PFSK-1 (cell line): ENCODE measurements around the gene NAA20.

Source experiments
- FOXP2 ChIP-seq: optimal IDR thresholded peaks from 2 replicates; pipeline ENCODE3; 2011; ENCODE audit warnings: borderline replicate concordance, control low read depth, inconsistent platforms; ENCODE audit not compliant: insufficient read depth; ENCODE audit errors: extremely low read length, extremely low read depth
- POLR2AphosphoS5 ChIP-seq: IDR thresholded peaks from 2 replicates; pipeline ENCODE4 v1.6.1; 2012; ENCODE audit warnings: low read depth, mild to moderate bottlenecking, control low read depth, low read length, moderate library complexity
- SIN3A ChIP-seq: IDR thresholded peaks from 2 replicates; pipeline ENCODE4 v1.6.1; 2012; ENCODE audit warnings: mild to moderate bottlenecking, low read length, moderate library complexity, borderline replicate concordance; ENCODE audit not compliant: insufficient read depth
- TAF1 ChIP-seq: IDR thresholded peaks from 2 replicates; pipeline ENCODE4 v1.6.1; 2012; ENCODE audit warnings: low read length, control low read depth, borderline replicate concordance; ENCODE audit not compliant: insufficient read depth
- TF ChIP-seq, protein P1 (sequence below), 2 experiments: IDR thresholded peaks; 2 replicates each; pipeline versions ENCODE4 v1.6.1 to v1.8.0; 2011 to 2012; ENCODE audit warnings: low read depth in 2 of 2, low read length in 2 of 2, control low read depth in 1 of 2, inconsistent platforms in 1 of 2, mild to moderate bottlenecking in 1 of 2, moderate library complexity in 1 of 2; ENCODE audit not compliant: insufficient read depth in 1 of 2

DNA sequence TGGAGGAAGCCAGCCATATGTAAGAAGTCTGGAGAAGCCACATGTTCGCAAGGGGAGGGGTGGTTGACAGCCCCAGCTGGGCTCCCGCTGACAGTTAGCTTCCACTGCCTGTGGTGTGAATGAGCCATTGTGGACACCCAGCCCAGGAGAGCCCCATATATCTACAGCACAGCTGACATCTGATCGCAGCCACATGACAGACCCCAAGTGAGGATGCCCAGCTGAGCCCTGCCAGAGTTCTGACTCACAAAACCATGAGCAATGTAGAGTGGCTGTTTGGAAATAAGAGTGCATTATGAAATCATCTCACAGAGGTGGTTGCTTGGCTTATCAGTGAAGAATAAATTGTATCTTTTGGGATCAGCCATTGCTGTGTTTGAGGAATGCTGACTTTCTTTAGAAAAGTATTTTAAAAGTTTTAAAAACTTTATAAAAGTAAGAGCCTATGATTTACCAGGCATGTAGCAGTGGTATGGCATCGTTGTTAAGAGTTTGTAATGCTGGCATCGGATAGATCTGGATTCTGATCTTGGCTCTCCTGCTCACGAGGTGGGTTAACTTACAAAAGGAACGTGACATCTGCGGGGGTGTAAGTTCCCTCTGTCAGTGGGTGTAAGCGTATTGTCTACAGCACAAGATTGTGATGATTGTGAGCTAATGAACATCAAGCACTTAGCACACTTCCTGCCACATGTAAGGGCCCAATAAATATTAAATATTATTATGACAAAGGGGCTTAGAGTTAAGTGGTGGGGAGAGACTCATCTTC lies 59.3 kb downstream of the NAA20 start:
- no peak for TF ChIP-seq POLR2AphosphoS5
- no peak for TF ChIP-seq SIN3A
- TF ChIP-seq, protein P1, sequence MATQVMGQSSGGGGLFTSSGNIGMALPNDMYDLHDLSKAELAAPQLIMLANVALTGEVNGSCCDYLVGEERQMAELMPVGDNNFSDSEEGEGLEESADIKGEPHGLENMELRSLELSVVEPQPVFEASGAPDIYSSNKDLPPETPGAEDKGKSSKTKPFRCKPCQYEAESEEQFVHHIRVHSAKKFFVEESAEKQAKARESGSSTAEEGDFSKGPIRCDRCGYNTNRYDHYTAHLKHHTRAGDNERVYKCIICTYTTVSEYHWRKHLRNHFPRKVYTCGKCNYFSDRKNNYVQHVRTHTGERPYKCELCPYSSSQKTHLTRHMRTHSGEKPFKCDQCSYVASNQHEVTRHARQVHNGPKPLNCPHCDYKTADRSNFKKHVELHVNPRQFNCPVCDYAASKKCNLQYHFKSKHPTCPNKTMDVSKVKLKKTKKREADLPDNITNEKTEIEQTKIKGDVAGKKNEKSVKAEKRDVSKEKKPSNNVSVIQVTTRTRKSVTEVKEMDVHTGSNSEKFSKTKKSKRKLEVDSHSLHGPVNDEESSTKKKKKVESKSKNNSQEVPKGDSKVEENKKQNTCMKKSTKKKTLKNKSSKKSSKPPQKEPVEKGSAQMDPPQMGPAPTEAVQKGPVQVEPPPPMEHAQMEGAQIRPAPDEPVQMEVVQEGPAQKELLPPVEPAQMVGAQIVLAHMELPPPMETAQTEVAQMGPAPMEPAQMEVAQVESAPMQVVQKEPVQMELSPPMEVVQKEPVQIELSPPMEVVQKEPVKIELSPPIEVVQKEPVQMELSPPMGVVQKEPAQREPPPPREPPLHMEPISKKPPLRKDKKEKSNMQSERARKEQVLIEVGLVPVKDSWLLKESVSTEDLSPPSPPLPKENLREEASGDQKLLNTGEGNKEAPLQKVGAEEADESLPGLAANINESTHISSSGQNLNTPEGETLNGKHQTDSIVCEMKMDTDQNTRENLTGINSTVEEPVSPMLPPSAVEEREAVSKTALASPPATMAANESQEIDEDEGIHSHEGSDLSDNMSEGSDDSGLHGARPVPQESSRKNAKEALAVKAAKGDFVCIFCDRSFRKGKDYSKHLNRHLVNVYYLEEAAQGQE (IDR thresholded peaks at IDR 0.05; ENCODE audit: insufficient read depth in 1 of 2, low read depth in 2 of 2, low read length in 2 of 2) = no peak
- no peak for TF ChIP-seq TAF1
- no peak for TF ChIP-seq FOXP2
